ENCODE measurements around the gene SPEG. TPM values are rescaled to one million over a fixed set of nuclear protein-coding genes. Genes with fewer than 3 reads are reported as not detected.

Gene SPEG
- total RNA-seq, 1 donor from 2014 or later: 0.09 TPM

GRCh38 chr2:219416235-219416602 is 18.4 kb upstream of the SPEG start:
- H3K4me3 Mint-ChIP-seq: no peak overlapping the region
- no peaks in the 10 kb centered on the region for H3K36me3 Mint-ChIP-seq (ENCODE audit: low read depth)
- TF ChIP-seq, protein P1, sequence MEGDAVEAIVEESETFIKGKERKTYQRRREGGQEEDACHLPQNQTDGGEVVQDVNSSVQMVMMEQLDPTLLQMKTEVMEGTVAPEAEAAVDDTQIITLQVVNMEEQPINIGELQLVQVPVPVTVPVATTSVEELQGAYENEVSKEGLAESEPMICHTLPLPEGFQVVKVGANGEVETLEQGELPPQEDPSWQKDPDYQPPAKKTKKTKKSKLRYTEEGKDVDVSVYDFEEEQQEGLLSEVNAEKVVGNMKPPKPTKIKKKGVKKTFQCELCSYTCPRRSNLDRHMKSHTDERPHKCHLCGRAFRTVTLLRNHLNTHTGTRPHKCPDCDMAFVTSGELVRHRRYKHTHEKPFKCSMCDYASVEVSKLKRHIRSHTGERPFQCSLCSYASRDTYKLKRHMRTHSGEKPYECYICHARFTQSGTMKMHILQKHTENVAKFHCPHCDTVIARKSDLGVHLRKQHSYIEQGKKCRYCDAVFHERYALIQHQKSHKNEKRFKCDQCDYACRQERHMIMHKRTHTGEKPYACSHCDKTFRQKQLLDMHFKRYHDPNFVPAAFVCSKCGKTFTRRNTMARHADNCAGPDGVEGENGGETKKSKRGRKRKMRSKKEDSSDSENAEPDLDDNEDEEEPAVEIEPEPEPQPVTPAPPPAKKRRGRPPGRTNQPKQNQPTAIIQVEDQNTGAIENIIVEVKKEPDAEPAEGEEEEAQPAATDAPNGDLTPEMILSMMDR (IDR thresholded peaks at IDR 0.05): no peak
- intact Hi-C loops (cut with micrococcal nuclease): no loop called here
- no peak overlapping the region for H3K27ac Mint-ChIP-seq
- DNase-seq (no peak), ATAC-seq (ENCODE audit: low read depth) (no peak)
- peaks cover 5% of the 10 kb centered on the region for H3K9me3 Mint-ChIP-seq
- CTCF ChIA-PET: no interaction called here
- no peaks in the 10 kb centered on the region for H3K4me1 Mint-ChIP-seq
- H3K27me3 Mint-ChIP-seq: peaks cover 49% of the 10 kb centered on the region
- POLR2A ChIA-PET: no interaction called here

DNA sequence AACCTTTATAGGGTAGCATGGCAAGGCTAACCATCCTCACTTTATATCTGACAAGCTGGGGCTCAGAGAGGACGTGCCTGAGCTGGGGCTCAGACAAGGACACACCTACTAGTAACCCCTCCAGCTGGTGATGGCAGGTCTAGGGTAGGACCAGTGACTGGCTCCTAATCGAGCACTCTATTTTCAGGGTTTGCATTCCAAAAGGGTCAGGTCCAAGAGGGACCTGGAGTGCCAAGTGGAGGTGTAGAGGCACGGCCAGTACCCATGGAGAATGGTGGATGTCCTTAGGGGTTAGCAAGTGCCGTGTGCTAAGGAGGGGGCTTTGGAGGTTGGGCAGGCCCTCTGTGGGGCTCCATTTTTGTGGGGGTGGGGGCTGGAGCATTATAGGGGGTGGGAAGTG is 17.7 kb upstream of the SPEG start:
- Mint-ChIP-seq H3K9me3 (peaks cover 5% of the 10 kb centered on the region), H3K27me3 (peaks cover 48% of the 10 kb centered on the region), H3K4me1 (no peaks in the 10 kb centered on the region), H3K36me3 (ENCODE audit: low read depth) (no peaks in the 10 kb centered on the region), H3K4me3 (no peak overlapping the region), H3K27ac (no peak overlapping the region)
- ChIA-PET CTCF (no interaction called here), POLR2A (no interaction called here)
- TF ChIP-seq, protein P1 (IDR thresholded peaks at IDR 0.05): no peak
- no peak for DNase-seq
- intact Hi-C loops (cut with micrococcal nuclease): no loop called here
- no peak for ATAC-seq (ENCODE audit: low read depth)

GRCh38 chr2:219417374-219417773 is 17.3 kb upstream of the SPEG start:
- peaks cover 49% of the 10 kb centered on the region for H3K27me3 Mint-ChIP-seq
- TF ChIP-seq, protein P1 (IDR thresholded peaks at IDR 0.05): no peak
- H3K4me3 Mint-ChIP-seq: no peak overlapping the region
- DNase-seq (no peak), ATAC-seq (ENCODE audit: low read depth) (no peak)
- intact Hi-C loops (cut with micrococcal nuclease): no loop called here
- H3K36me3 Mint-ChIP-seq (ENCODE audit: low read depth): no peaks in the 10 kb centered on the region
- no peaks in the 10 kb centered on the region for H3K4me1 Mint-ChIP-seq
- CTCF ChIA-PET: no interaction called here
- POLR2A ChIA-PET: no interaction called here
- peaks cover 4% of the 10 kb centered on the region for H3K9me3 Mint-ChIP-seq
- H3K27ac Mint-ChIP-seq: no peak overlapping the region

GRCh38 chr2:219418155-219419011 is 16.3 kb upstream of the SPEG start, which contains the start of gene DES:
DES (plus strand) TSS chr2:219418377; CDS start chr2:219418463, 86 bp downstream.
- H3K36me3 Mint-ChIP-seq (ENCODE audit: low read depth): no peaks in the 10 kb centered on the region
- no peak within 1 kb of the TSS for H3K4me3 Mint-ChIP-seq
- intact Hi-C loops (cut with micrococcal nuclease): no loop called here
- H3K27ac Mint-ChIP-seq: no peak within 1 kb of the TSS
- peaks cover under 1% of the 10 kb centered on the region for H3K9me3 Mint-ChIP-seq
- peaks cover 45% of the 10 kb centered on the region for H3K27me3 Mint-ChIP-seq
- CTCF ChIA-PET: no interaction called here
- POLR2A ChIA-PET: no interaction called here
- no peaks in the 10 kb centered on the region for H3K4me1 Mint-ChIP-seq
- DNase-seq (no peak), ATAC-seq (ENCODE audit: low read depth) (no peak)
- TF ChIP-seq, protein P1 (IDR thresholded peaks at IDR 0.05): no peak

GRCh38 chr2:219419012-219419324 is 15.7 kb upstream of the SPEG start:
- ChIA-PET POLR2A (no interaction called here), CTCF (no interaction called here)
- Mint-ChIP-seq H3K9me3 (no peaks in the 10 kb centered on the region), H3K4me1 (no peaks in the 10 kb centered on the region), H3K36me3 (ENCODE audit: low read depth) (no peaks in the 10 kb centered on the region), H3K27ac (no peak overlapping the region), H3K27me3 (peaks cover 42% of the 10 kb centered on the region), H3K4me3 (no peak overlapping the region)
- intact Hi-C loops (cut with micrococcal nuclease): no loop called here
- DNase-seq: no peak
- no peak for ATAC-seq (ENCODE audit: low read depth)
- TF ChIP-seq, protein P1 (IDR thresholded peaks at IDR 0.05): no peak
